WTC11 (cell line): Measurements from ENCODE around the gene SLC28A1. TPM values are rescaled to one million over a fixed set of nuclear protein-coding genes. Genes with fewer than 3 reads are reported as not detected.

Experiments used
- ATAC-seq: fragments of 200-7000 bp; cut with Tn5 transposase; 2 replicates; pipeline ENCODE4 v1.10.0; 2021; ENCODE audit warnings: mild to moderate bottlenecking, moderate library complexity
- CTCF ChIA-PET: fragments of 300-600 bp; sonication (Branson Sonifier 250); formaldehyde crosslinking; loops from one replicate; lab custom pipeline; 2021; ENCODE audit warnings: antibody characterized with exemption; lab: Charles Lee
- POLR2A ChIA-PET: fragments of 350-600 bp; sonication (Branson Sonifier 250); formaldehyde crosslinking; loops from one replicate; lab custom pipeline; 2021; ENCODE audit warnings: antibody characterized with exemption; lab: Charles Lee
- DNase-seq: peaks from one replicate; pipeline ENCODE4 v3.0.0; 2021; ENCODE audit warnings: low spot score
- H3K27ac Mint-ChIP-seq: 2 replicates; pipeline ENCODE4 v1.8.0; 2021; ENCODE audit warnings: mixed read lengths
- H3K27me3 Mint-ChIP-seq: 2 replicates; pipeline ENCODE4 v1.8.0; 2021; ENCODE audit warnings: low read depth, mild to moderate bottlenecking, moderate library complexity, mixed read lengths
- H3K36me3 Mint-ChIP-seq: 2 replicates; pipeline ENCODE4 v1.8.0; 2021; ENCODE audit warnings: mixed read lengths
- H3K4me1 Mint-ChIP-seq: 2 replicates; pipeline ENCODE4 v1.8.0; 2022; ENCODE audit warnings: mixed read lengths
- H3K4me3 Mint-ChIP-seq: 2 replicates; pipeline ENCODE4 v1.8.0; 2021; ENCODE audit warnings: mild to moderate bottlenecking, moderate library complexity, mixed read lengths
- H3K9me3 Mint-ChIP-seq: 2 replicates; pipeline ENCODE4 v1.8.0; 2021; ENCODE audit warnings: mixed read lengths
- CREB1 ChIP-seq: sonication (generic); formaldehyde crosslinking; IDR thresholded peaks from 2 replicates; pipeline ENCODE4 v1.8.0; 2023; ENCODE audit warnings: mild to moderate bottlenecking, missing genetic modification reagents
- ETV6 ChIP-seq: sonication (generic); formaldehyde crosslinking; IDR thresholded peaks from 2 replicates; pipeline ENCODE4 v1.8.1; 2022; ENCODE audit warnings: mild to moderate bottlenecking, missing genetic modification reagents
- FOXP4 ChIP-seq: sonication (generic); formaldehyde crosslinking; IDR thresholded peaks from 2 replicates; pipeline ENCODE4 v1.8.0; 2022; ENCODE audit warnings: mild to moderate bottlenecking, missing genetic modification reagents
- GABPB1 ChIP-seq: sonication (generic); formaldehyde crosslinking; IDR thresholded peaks from 2 replicates; pipeline ENCODE4 v1.8.1; 2023; ENCODE audit warnings: mild to moderate bottlenecking, missing genetic modification reagents
- GRHL2 ChIP-seq: fragments of 250-450 bp; sonication (Bioruptor Pico); IDR thresholded peaks from 2 replicates; pipeline ENCODE4 v1.8.0; 2022; ENCODE audit warnings: mild to moderate bottlenecking, moderate library complexity; ENCODE audit not compliant: insufficient replicate concordance, severe bottlenecking
- MYBL2 ChIP-seq: sonication (generic); formaldehyde crosslinking; IDR thresholded peaks from 2 replicates; pipeline ENCODE4 v1.8.1; 2023; ENCODE audit warnings: mild to moderate bottlenecking, moderate library complexity, missing genetic modification reagents
- NFATC4 ChIP-seq: fragments of 250-450 bp; sonication (Bioruptor Pico); IDR thresholded peaks from 2 replicates; pipeline ENCODE4 v1.9.0; 2021; ENCODE audit warnings: mild to moderate bottlenecking
- NR2C2 ChIP-seq: sonication (generic); formaldehyde crosslinking; IDR thresholded peaks from 2 replicates; pipeline ENCODE4 v1.8.0; 2022; ENCODE audit warnings: mild to moderate bottlenecking, missing genetic modification reagents
- USF1 ChIP-seq: sonication (generic); formaldehyde crosslinking; IDR thresholded peaks from 2 replicates; pipeline ENCODE4 v1.8.0; 2022; ENCODE audit warnings: mild to moderate bottlenecking, missing genetic modification reagents
- ZNF121 ChIP-seq: sonication (generic); formaldehyde crosslinking; IDR thresholded peaks from 2 replicates; pipeline ENCODE4 v1.8.0; 2023; ENCODE audit warnings: missing genetic modification reagents
- ZNF423 ChIP-seq: fragments of 250-450 bp; sonication (Bioruptor Pico); IDR thresholded peaks from 2 replicates; pipeline ENCODE4 v2.1.2; 2022; ENCODE audit warnings: mild to moderate bottlenecking, moderate library complexity
- ZNF425 ChIP-seq: fragments of 250-450 bp; sonication (Bioruptor Pico); conservative IDR thresholded peaks from 2 replicates; pipeline ENCODE4 v1.9.0; 2021; ENCODE audit warnings: mild to moderate bottlenecking
- ZNF671 ChIP-seq: fragments of 250-450 bp; sonication (Bioruptor Pico); IDR thresholded peaks from 2 replicates; pipeline ENCODE4 v1.8.0; 2021; ENCODE audit warnings: mild to moderate bottlenecking
- total RNA-seq: library from RNA; stranded (reverse); gene quantifications from 3 replicates; pipeline ENCODE4 v1.2.3, GENCODE V29; 2021
- TF ChIP-seq, protein P1 (sequence below): sonication (generic); formaldehyde crosslinking; IDR thresholded peaks from 2 replicates; pipeline ENCODE4 v1.8.1; 2022; ENCODE audit warnings: low read depth, missing genetic modification reagents, borderline replicate concordance
- TF ChIP-seq, protein P2 (sequence below): sonication (generic); formaldehyde crosslinking; IDR thresholded peaks from 2 replicates; pipeline ENCODE4 v1.8.0; 2023; ENCODE audit warnings: missing genetic modification reagents
- TF ChIP-seq, protein P3 (sequence below): sonication (generic); formaldehyde crosslinking; IDR thresholded peaks from 2 replicates; pipeline ENCODE4 v1.8.1; 2023; ENCODE audit warnings: mild to moderate bottlenecking, missing genetic modification reagents
- TF ChIP-seq, protein P4 (sequence below): fragments of 250-450 bp; sonication (Bioruptor Pico); IDR thresholded peaks from 2 replicates; pipeline ENCODE4 v1.9.0; 2021; ENCODE audit warnings: mild to moderate bottlenecking

The SLC28A1 gene
- total RNA-seq, 1 experiment from 2014 or later, result not detected

DNA sequence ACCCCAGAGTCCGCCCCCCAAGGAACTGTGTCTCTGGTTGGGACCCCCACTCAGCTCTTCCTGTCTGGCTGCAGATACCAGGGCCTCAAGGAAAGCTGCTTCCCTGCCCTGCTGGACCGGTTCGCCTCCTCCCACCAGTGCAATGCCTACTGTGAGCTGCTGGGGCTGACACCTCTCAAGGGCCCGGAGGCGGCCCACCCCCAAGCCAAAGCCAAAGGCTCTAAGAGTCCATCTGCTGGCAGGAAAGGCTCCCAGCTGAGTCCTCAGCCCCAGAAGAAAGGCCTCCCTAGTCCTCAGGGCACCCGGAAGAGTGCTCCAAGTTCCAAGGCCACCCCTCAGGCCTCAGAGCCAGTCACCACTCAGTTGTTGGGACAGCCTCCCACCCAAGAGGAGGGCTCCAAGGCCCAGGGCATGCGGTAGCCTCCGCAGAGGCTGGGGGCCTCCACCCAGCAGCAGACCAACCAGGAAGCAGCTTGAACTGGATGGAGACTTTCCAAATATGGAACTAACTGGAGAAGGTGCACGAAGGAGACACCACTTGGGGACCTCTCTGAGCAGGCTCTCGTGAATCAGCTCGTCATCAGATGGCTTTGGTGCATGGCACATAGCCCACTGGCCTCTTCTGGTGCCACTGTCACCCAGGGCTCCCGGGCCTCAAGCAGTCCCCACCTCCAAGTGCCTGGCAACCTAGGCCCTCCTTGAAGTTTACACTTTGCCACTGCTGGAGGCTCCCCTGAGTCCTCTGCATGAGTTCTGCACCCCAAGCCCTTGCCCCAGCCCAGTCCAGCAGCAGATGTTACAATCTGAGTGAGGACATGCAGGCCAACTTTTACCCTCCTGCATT, 16.2 kb upstream of the SLC28A1 start (continued):
- TF ChIP-seq, protein P1, sequence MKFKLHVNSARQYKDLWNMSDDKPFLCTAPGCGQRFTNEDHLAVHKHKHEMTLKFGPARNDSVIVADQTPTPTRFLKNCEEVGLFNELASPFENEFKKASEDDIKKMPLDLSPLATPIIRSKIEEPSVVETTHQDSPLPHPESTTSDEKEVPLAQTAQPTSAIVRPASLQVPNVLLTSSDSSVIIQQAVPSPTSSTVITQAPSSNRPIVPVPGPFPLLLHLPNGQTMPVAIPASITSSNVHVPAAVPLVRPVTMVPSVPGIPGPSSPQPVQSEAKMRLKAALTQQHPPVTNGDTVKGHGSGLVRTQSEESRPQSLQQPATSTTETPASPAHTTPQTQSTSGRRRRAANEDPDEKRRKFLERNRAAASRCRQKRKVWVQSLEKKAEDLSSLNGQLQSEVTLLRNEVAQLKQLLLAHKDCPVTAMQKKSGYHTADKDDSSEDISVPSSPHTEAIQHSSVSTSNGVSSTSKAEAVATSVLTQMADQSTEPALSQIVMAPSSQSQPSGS, result no peak

GRCh38 chr15:84869510-84869909, 15.0 kb upstream of the SLC28A1 start:
- DNase-seq, result no peak
- Mint-ChIP-seq H3K27ac (no peak overlapping the region), H3K4me1 (no peaks in the 10 kb centered on the region), H3K4me3 (no peak overlapping the region), H3K36me3 (peaks cover 3% of the 10 kb centered on the region; the same call in 1 of the 2 replicates), H3K9me3 (no peaks in the 10 kb centered on the region), H3K27me3 (no peaks in the 10 kb centered on the region)
- TF ChIP-seq USF1 (CRISPR knock-in tag) (no peak), GRHL2 (no peak), NR2C2 (CRISPR knock-in tag) (no peak), ZNF121 (CRISPR knock-in tag) (no peak), ZNF425 (CRISPR knock-in tag) (no peak), MYBL2 (CRISPR knock-in tag) (no peak), ETV6 (CRISPR knock-in tag) (no peak), GABPB1 (CRISPR knock-in tag) (no peak)
- TF ChIP-seq, protein P2, sequence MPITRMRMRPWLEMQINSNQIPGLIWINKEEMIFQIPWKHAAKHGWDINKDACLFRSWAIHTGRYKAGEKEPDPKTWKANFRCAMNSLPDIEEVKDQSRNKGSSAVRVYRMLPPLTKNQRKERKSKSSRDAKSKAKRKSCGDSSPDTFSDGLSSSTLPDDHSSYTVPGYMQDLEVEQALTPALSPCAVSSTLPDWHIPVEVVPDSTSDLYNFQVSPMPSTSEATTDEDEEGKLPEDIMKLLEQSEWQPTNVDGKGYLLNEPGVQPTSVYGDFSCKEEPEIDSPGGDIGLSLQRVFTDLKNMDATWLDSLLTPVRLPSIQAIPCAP (CRISPR knock-in tag), result no peak
- ChIA-PET POLR2A (no interaction called here), CTCF (interaction anchor here (2.6 kb wide), 1 partner anchor 9 kb away, joined by 18 read pairs; no protein-coding TSS in a partner anchor)
- no peak for ATAC-seq

- ChIA-PET POLR2A (no interaction called here), CTCF (interaction anchor here (0.5 to 0.6 kb wide), 2 partner anchors 110 to 208 kb away, joined by 3 read pairs; no protein-coding TSS in a partner anchor)
- DNase-seq (no peak), ATAC-seq (peak; percentile 60)
- Mint-ChIP-seq H3K27me3 (no peaks in the 10 kb centered on the region), H3K4me1 (peaks cover 6% of the 10 kb centered on the region; the same call in 1 of the 2 replicates), H3K9me3 (no peaks in the 10 kb centered on the region), H3K36me3 (peaks cover 3% of the 10 kb centered on the region; the same call in 1 of the 2 replicates), H3K27ac (no peak overlapping the region), H3K4me3 (no peak overlapping the region)
- TF ChIP-seq, protein P3, sequence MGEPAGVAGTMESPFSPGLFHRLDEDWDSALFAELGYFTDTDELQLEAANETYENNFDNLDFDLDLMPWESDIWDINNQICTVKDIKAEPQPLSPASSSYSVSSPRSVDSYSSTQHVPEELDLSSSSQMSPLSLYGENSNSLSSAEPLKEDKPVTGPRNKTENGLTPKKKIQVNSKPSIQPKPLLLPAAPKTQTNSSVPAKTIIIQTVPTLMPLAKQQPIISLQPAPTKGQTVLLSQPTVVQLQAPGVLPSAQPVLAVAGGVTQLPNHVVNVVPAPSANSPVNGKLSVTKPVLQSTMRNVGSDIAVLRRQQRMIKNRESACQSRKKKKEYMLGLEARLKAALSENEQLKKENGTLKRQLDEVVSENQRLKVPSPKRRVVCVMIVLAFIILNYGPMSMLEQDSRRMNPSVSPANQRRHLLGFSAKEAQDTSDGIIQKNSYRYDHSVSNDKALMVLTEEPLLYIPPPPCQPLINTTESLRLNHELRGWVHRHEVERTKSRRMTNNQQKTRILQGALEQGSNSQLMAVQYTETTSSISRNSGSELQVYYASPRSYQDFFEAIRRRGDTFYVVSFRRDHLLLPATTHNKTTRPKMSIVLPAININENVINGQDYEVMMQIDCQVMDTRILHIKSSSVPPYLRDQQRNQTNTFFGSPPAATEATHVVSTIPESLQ (CRISPR knock-in tag), result no peak
- no peak for TF ChIP-seq MYBL2 (CRISPR knock-in tag)
- no peak for TF ChIP-seq ZNF671 (CRISPR knock-in tag)
- TF ChIP-seq, protein P4, sequence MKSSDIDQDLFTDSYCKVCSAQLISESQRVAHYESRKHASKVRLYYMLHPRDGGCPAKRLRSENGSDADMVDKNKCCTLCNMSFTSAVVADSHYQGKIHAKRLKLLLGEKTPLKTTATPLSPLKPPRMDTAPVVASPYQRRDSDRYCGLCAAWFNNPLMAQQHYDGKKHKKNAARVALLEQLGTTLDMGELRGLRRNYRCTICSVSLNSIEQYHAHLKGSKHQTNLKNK (CRISPR knock-in tag), result no peak
- TF ChIP-seq NFATC4 (CRISPR knock-in tag), result no peak
- no peak for TF ChIP-seq ZNF423 (CRISPR knock-in tag)
- TF ChIP-seq FOXP4 (CRISPR knock-in tag), result no peak
- no peak for TF ChIP-seq CREB1 (CRISPR knock-in tag)
Observed at GRCh38 chr15:84871428-84871985, 13.0 kb upstream of the SLC28A1 start.
